Neural progenitor cell (in vitro differentiated cells): ENCODE results near the gene ARPC4. TPM values are rescaled to one million over a fixed set of nuclear protein-coding genes. Genes with fewer than 3 reads are reported as not detected.

ENCODE experiments used
- DNase-seq: peaks from one replicate; pipeline ENCODE4 v3.0.0-alpha.2; 2016; ENCODE audit warnings: low spot score
- H2AFZ ChIP-seq: fragments of 200-600 bp; sonication (generic); replicated peaks from 2 replicates; pipeline ENCODE4 v1.6.1; 2016; ENCODE audit warnings: antibody characterized with exemption
- H3F3A ChIP-seq: fragments of 200-600 bp; sonication (generic); 2 replicates; pipeline ENCODE4 v1.6.1; 2016; ENCODE audit warnings: antibody characterized with exemption, low read depth
- H3K27ac ChIP-seq: fragments of 200-600 bp; sonication (generic); 2 replicates; pipeline ENCODE4 v1.5.1; 2016; ENCODE audit warnings: mild to moderate bottlenecking
- H3K27me3 ChIP-seq: fragments of 200-600 bp; sonication (generic); 2 replicates; pipeline ENCODE4 v1.6.1; 2016; ENCODE audit warnings: mild to moderate bottlenecking, moderate library complexity
- H3K36me3 ChIP-seq: fragments of 200-600 bp; sonication (generic); 2 replicates; pipeline ENCODE4 v1.5.1; 2016
- H3K4me1 ChIP-seq: fragments of 200-600 bp; sonication (generic); 2 replicates; pipeline ENCODE4 v1.6.1; 2016; ENCODE audit warnings: mixed run types
- H3K4me2 ChIP-seq: fragments of 200-600 bp; sonication (generic); 2 replicates; pipeline ENCODE4 v1.6.1; 2016
- H3K4me3 ChIP-seq: fragments of 200-600 bp; sonication (generic); 2 replicates; pipeline ENCODE4 v1.5.1; 2016
- H3K79me2 ChIP-seq: fragments of 200-600 bp; sonication (generic); 2 replicates; pipeline ENCODE4 v1.6.1; 2016; ENCODE audit warnings: low read depth
- H3K9ac ChIP-seq: fragments of 200-600 bp; sonication (generic); 2 replicates; pipeline ENCODE4 v1.6.1; 2016
- H3K9me3 ChIP-seq: fragments of 200-600 bp; sonication (generic); 2 replicates; pipeline ENCODE4 v1.5.1; 2016; ENCODE audit warnings: low read depth
- H4K20me1 ChIP-seq: fragments of 200-600 bp; sonication (generic); 2 replicates; pipeline ENCODE4 v1.6.1; 2016; ENCODE audit warnings: low read depth
- H3K27ac Mint-ChIP-seq: 3 replicates; pipeline ENCODE4 v1.8.0; 2021; ENCODE audit warnings: mixed read lengths
- H3K27me3 Mint-ChIP-seq: 2 replicates; pipeline ENCODE4 v1.8.0; 2022; ENCODE audit warnings: low read depth, mild to moderate bottlenecking, inconsistent platforms, moderate library complexity, mixed read lengths; ENCODE audit not compliant: insufficient read depth
- H3K36me3 Mint-ChIP-seq: 3 replicates; pipeline ENCODE4 v1.8.0; 2021; ENCODE audit warnings: mixed read lengths
- H3K4me1 Mint-ChIP-seq: 3 replicates; pipeline ENCODE4 v1.8.0; 2021; ENCODE audit warnings: mixed read lengths
- H3K4me3 Mint-ChIP-seq: 3 replicates; pipeline ENCODE4 v1.8.0; 2021; ENCODE audit warnings: mild to moderate bottlenecking, moderate library complexity, mixed read lengths
- H3K9me3 Mint-ChIP-seq: 3 replicates; pipeline ENCODE4 v1.8.0; 2020; ENCODE audit warnings: mixed read lengths
- CTCF ChIP-seq: fragments of 200-600 bp; sonication (generic); IDR thresholded peaks from 2 replicates; pipeline ENCODE4 v1.5.1; 2017; ENCODE audit warnings: antibody characterized with exemption, mild to moderate bottlenecking
- EZH2 ChIP-seq: fragments of 200-600 bp; sonication (generic); IDR thresholded peaks from 2 replicates; pipeline ENCODE4 v1.6.1; 2017; ENCODE audit warnings: antibody characterized with exemption, mild to moderate bottlenecking, moderate library complexity
- EZH2phosphoT487 ChIP-seq: fragments of 200-600 bp; sonication (generic); IDR thresholded peaks from 2 replicates; pipeline ENCODE4 v1.6.1; 2017; ENCODE audit warnings: antibody characterized with exemption
- total RNA-seq: library from RNA; depleted of rRNA; stranded (reverse); fragments of >200 nt; gene quantifications from 2 replicates; pipeline ENCODE4 v1.2.3, GENCODE V29; 2015; ENCODE audit warnings: low replicate concordance

ARPC4 gene
- total RNA-seq, 1 donor from 2014 or later, result 126 TPM

DNA sequence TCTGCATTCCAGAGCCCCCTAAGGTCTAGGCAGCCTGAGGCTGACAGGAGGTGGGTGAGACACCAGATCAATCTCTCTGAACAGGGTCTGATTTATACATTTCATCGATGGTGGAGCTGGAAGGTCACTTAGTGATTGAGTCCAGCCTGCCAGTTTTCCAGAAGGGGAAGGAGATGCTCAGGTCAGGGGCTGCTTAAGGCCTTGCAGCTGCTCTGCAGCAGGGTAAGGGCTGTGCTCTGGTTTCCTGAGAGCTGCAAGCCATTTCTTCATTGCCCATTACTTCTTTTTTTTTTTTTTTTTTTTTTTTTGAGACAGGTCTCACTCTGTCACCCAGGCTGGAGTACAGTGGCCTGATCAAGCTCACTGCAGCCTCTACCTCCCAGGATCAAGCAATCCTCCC lies 11.3 kb upstream of the ARPC4 start:
- H3K36me3 Mint-ChIP-seq, result peaks cover 18% of the 10 kb centered on the region
- Histone ChIP-seq H3K27ac (no peak overlapping the region), H3K27me3 (no peaks in the 10 kb centered on the region), H3F3A (peaks cover 7% of the 10 kb centered on the region), H3K79me2 (no peaks in the 10 kb centered on the region), H3K4me3 (no peak overlapping the region), H2AFZ (no peak overlapping the region), H3K4me1 (no peaks in the 10 kb centered on the region), H4K20me1 (no peaks in the 10 kb centered on the region), H3K36me3 (peaks cover 8% of the 10 kb centered on the region), H3K9me3 (no peaks in the 10 kb centered on the region), H3K9ac (no peak overlapping the region), H3K4me2 (no peak overlapping the region)
- H3K27me3 Mint-ChIP-seq, result no peaks in the 10 kb centered on the region
- H3K9me3 Mint-ChIP-seq, result no peaks in the 10 kb centered on the region
- no peak overlapping the region for H3K4me3 Mint-ChIP-seq
- no peaks in the 10 kb centered on the region for H3K4me1 Mint-ChIP-seq
- no peak for DNase-seq
- no peak for TF ChIP-seq CTCF
- TF ChIP-seq EZH2, result no peak
- no peak for TF ChIP-seq EZH2phosphoT487
- H3K27ac Mint-ChIP-seq, result no peak overlapping the region

DNA sequence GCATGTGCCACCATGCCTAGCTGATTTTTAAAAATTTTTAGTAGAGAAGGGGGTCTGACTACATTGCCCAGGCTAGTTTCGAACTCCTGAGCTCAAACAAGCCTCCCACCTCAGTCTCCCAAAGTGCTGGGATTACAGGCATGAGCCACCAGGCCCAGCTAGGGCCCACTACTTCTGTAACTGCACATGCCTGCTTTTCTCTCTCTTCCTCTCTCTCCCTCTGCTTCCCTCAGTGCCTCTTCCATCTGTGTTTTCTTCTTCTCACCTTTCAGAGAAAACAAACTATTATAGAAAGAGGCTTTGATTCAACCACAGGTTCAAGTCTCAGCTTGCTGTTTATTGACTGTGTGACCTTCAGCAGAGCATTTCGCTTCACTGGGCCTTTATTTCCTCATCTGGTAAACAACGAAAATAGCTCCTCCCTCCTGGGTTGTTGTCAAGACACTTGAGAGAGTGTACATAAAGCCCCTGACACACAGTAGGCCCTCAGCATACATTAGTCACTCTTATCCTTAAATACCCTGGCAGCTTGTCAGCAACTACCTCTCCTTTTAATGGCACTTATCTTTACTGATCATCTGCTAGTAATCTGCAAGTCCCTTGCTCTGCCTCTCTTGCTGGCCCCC lies 10.8 kb upstream of the ARPC4 start:
- Histone ChIP-seq H3K27ac (no peak overlapping the region), H3K4me2 (no peak overlapping the region), H3K4me3 (no peak overlapping the region), H3K27me3 (no peaks in the 10 kb centered on the region), H3K36me3 (peaks cover 10% of the 10 kb centered on the region), H3K4me1 (no peaks in the 10 kb centered on the region), H3F3A (peaks cover 7% of the 10 kb centered on the region), H3K79me2 (no peaks in the 10 kb centered on the region), H3K9me3 (no peaks in the 10 kb centered on the region), H4K20me1 (no peaks in the 10 kb centered on the region), H3K9ac (no peak overlapping the region), H2AFZ (no peak overlapping the region)
- DNase-seq, result no peak
- Mint-ChIP-seq H3K36me3 (peaks cover 18% of the 10 kb centered on the region), H3K4me3 (no peak overlapping the region), H3K27ac (no peak overlapping the region), H3K4me1 (no peaks in the 10 kb centered on the region), H3K27me3 (no peaks in the 10 kb centered on the region), H3K9me3 (no peaks in the 10 kb centered on the region)
- TF ChIP-seq EZH2 (no peak), EZH2phosphoT487 (no peak), CTCF (no peak)

DNA sequence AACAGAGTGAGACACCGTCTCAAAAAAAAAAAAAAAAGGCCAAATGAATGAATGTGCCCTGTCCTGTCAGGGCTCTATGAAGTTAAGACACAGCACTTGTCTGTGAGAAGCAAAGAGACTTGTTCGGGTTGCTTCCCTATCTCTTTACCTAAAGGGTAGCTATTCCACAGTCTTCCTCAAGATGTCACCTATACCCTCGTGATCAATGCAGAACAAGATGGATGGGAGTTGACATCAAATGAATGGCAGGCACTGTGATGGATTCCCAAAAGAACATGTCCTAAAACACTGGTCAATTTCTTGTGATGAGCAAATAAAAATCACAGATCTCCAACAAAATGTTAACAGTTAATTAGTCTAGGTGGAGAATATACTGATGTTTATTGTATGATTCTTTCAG lies 10.1 kb upstream of the ARPC4 start:
- no peak for DNase-seq
- H3K4me2 ChIP-seq, result no peak overlapping the region
- no peaks in the 10 kb centered on the region for H3K79me2 ChIP-seq
- H3F3A ChIP-seq, result peaks cover 7% of the 10 kb centered on the region
- Mint-ChIP-seq H3K9me3 (no peaks in the 10 kb centered on the region), H3K4me3 (no peak overlapping the region), H3K4me1 (no peaks in the 10 kb centered on the region), H3K27ac (no peak overlapping the region), H3K27me3 (no peaks in the 10 kb centered on the region), H3K36me3 (peaks cover 24% of the 10 kb centered on the region)
- TF ChIP-seq EZH2 (no peak), EZH2phosphoT487 (no peak), CTCF (peak; percentile 25)
- H3K27ac ChIP-seq, result no peak overlapping the region
- no peaks in the 10 kb centered on the region for H4K20me1 ChIP-seq
- no peak overlapping the region for H3K4me3 ChIP-seq
- H3K36me3 ChIP-seq, result peaks cover 10% of the 10 kb centered on the region
- no peak overlapping the region for H2AFZ ChIP-seq
- H3K4me1 ChIP-seq, result no peaks in the 10 kb centered on the region
- H3K9me3 ChIP-seq, result no peaks in the 10 kb centered on the region
- H3K9ac ChIP-seq, result no peak overlapping the region
- no peaks in the 10 kb centered on the region for H3K27me3 ChIP-seq
